Fibroblast of lung (primary cell): ENCODE measurements around the gene ARSJ. TPM values are rescaled to one million over a fixed set of nuclear protein-coding genes. Genes with fewer than 3 reads are reported as not detected.

Experiments
- DNase-seq, 2 donors: peaks; one replicate each; pipeline versions ENCODE4 v3.0.0 to v3.0.0-alpha.2; 2010; ENCODE audit warnings: low read depth in 2 of 2
- H2AFZ ChIP-seq: 2 replicates; pipeline ENCODE4 v1.5.1; 2012; ENCODE audit warnings: low read length, control low read depth, inconsistent platforms
- H3K27ac ChIP-seq: 2 replicates; pipeline ENCODE4 v1.5.1; 2011; ENCODE audit warnings: low read length, control low read depth; ENCODE audit not compliant: insufficient read depth
- H3K27me3 ChIP-seq: 2 replicates; pipeline ENCODE4 v1.5.1; 2011; ENCODE audit warnings: mild to moderate bottlenecking, low read length; ENCODE audit not compliant: control insufficient read depth, insufficient read depth
- H3K36me3 ChIP-seq: 2 replicates; pipeline ENCODE4 v1.5.1; 2011; ENCODE audit warnings: low read length; ENCODE audit not compliant: control insufficient read depth, insufficient read depth
- H3K4me1 ChIP-seq: 2 replicates; pipeline ENCODE4 v1.5.1; 2011; ENCODE audit warnings: low read length; ENCODE audit not compliant: control insufficient read depth, insufficient read depth; ENCODE audit errors: extremely low read depth
- H3K4me2 ChIP-seq: 2 replicates; pipeline ENCODE4 v1.5.1; 2011; ENCODE audit warnings: low read length, control low read depth; ENCODE audit not compliant: insufficient read depth; ENCODE audit errors: extremely low read depth
- H3K4me3 ChIP-seq, 4 experiments: fragments of 200-600 bp in 1 of 4; sonication (generic) in 1 of 4; replicated peaks in 1 of 4; 2 replicates each; pipeline ENCODE4 v1.5.1; 2011 to 2016; ENCODE audit warnings: low read length in 4 of 4, low read depth in 3 of 4, mild to moderate bottlenecking in 3 of 4, control low read depth in 2 of 4, inconsistent platforms in 1 of 4, mixed read lengths in 1 of 4; ENCODE audit not compliant: insufficient read depth in 1 of 4; ENCODE audit errors: control extremely low read depth in 1 of 4
- H3K79me2 ChIP-seq: 2 replicates; pipeline ENCODE4 v1.5.1; 2012; ENCODE audit warnings: mild to moderate bottlenecking, low read length, inconsistent platforms; ENCODE audit not compliant: control insufficient read depth, insufficient read depth
- H3K9ac ChIP-seq: 2 replicates; pipeline ENCODE4 v1.5.1; 2011; ENCODE audit warnings: mild to moderate bottlenecking, low read length, control low read depth; ENCODE audit not compliant: insufficient read depth
- H3K9me3 ChIP-seq: 2 replicates; pipeline ENCODE4 v1.5.1; 2012; ENCODE audit warnings: low read depth, low read length; ENCODE audit not compliant: control insufficient read depth, insufficient read depth
- H4K20me1 ChIP-seq: 2 replicates; pipeline ENCODE4 v1.5.1; 2011; ENCODE audit warnings: low read length; ENCODE audit not compliant: control insufficient read depth, insufficient read depth; ENCODE audit errors: extremely low read depth
- CTCF ChIP-seq, 2 donors: IDR thresholded peaks in 1 of 2; conservative IDR thresholded peaks in 1 of 2; 1 replicate in 1 of 2; 2 replicates in 1 of 2; pipeline ENCODE4 v1.5.1; 2011 to 2012; ENCODE audit warnings: low read length in 2 of 2, control low read depth in 1 of 2, inconsistent platforms in 1 of 2, low read depth in 1 of 2, mild to moderate bottlenecking in 1 of 2
- EZH2 ChIP-seq: IDR thresholded peaks from 2 replicates; pipeline ENCODE4 v1.5.1; 2012; ENCODE audit warnings: low read length, control low read depth, mild to moderate bottlenecking; ENCODE audit errors: missing control alignments
- polyA plus RNA-seq, 2 donors: library from polyadenylated mRNA; depleted of rRNA in 1 of 2; stranded (reverse) in 1 of 2; unstranded in 1 of 2; fragments of >200 nt; gene quantifications; 2 replicates each; pipeline ENCODE4 v1.2.1, GENCODE V29; 2011 to 2012; ENCODE audit warnings: missing spikeins in 1 of 2
- total RNA-seq: library from RNA; depleted of rRNA; stranded (reverse); fragments of >200 nt; gene quantifications from 2 replicates; pipeline ENCODE4 v1.2.1, GENCODE V29; 2014

ARSJ gene
- total and polyA plus RNA-seq, 2 donors (not counting 1 experiment from before 2014, with no cell fraction given): 51.1 to 56.6 TPM

- peak overlapping the region; percentile 84 for H3K27ac ChIP-seq
These were observed 19.9 kb downstream of the ARSJ start for GRCh38 chr4:113959539-113959937.

GRCh38 chr4:113958766-113959538, 20.5 kb downstream of the ARSJ start:
- H3K79me2 ChIP-seq: peaks cover 80% of the 10 kb centered on the region

More at GRCh38 chr4:113959539-113959937, 19.9 kb downstream of the ARSJ start:
- Histone ChIP-seq H3K9ac (no peak overlapping the region), H3K79me2 (peaks cover 81% of the 10 kb centered on the region), H3K36me3 (no peaks in the 10 kb centered on the region), H3K4me2 (peak overlapping the region; percentile 81), H3K9me3 (no peaks in the 10 kb centered on the region), H3K27me3 (no peaks in the 10 kb centered on the region), H3K4me1 (peaks cover 35% of the 10 kb centered on the region), H3K4me3 (peak overlapping the region in 2 of 4 experiments; percentile 2 to 37), H2AFZ (no peak overlapping the region), H4K20me1 (no peaks in the 10 kb centered on the region)
- TF ChIP-seq CTCF (conservative IDR thresholded peaks at IDR 0.05 in 1 of 2, IDR thresholded peaks at IDR 0.05 in 1 of 2; ENCODE audit: low read depth in 1 of 2, low read length in 2 of 2) (no peak), EZH2 (no peak)
- DNase-seq: no peak

More at GRCh38 chr4:113958766-113959538, 20.5 kb downstream of the ARSJ start:
- H3K4me3 ChIP-seq: peak overlapping the region in 3 of 4 experiments; percentile 19 to 37 (median 25)
- no peak overlapping the region for H3K9ac ChIP-seq
- TF ChIP-seq EZH2 (no peak), CTCF (conservative IDR thresholded peaks at IDR 0.05 in 1 of 2, IDR thresholded peaks at IDR 0.05 in 1 of 2; ENCODE audit: low read depth in 1 of 2, low read length in 2 of 2) (no peak)
- H3K4me1 ChIP-seq: peaks cover 35% of the 10 kb centered on the region
- peak overlapping the region; percentile 86 for H3K4me2 ChIP-seq
- DNase-seq: peak; percentile 96 to 97
- H2AFZ ChIP-seq: no peak overlapping the region
- no peaks in the 10 kb centered on the region for H3K9me3 ChIP-seq
- no peaks in the 10 kb centered on the region for H3K27me3 ChIP-seq
- H3K36me3 ChIP-seq: no peaks in the 10 kb centered on the region
- no peaks in the 10 kb centered on the region for H4K20me1 ChIP-seq
- H3K27ac ChIP-seq: peak overlapping the region; percentile 84
